H9 (cell line): ENCODE results near the gene MREG. TPM values are rescaled to one million over a fixed set of nuclear protein-coding genes. Genes with fewer than 3 reads are reported as not detected.

Source experiments
- DNase-seq: peaks from one replicate; pipeline ENCODE4 v3.0.0-alpha.2; 2017
- H2AFZ ChIP-seq: one replicate; pipeline ENCODE4 v1.6.1; 2013; ENCODE audit warnings: mild to moderate bottlenecking, low read length, control low read depth, moderate library complexity
- H2AK5ac ChIP-seq: 2 replicates; pipeline ENCODE4 v1.6.1; 2013; ENCODE audit warnings: low read length, control low read depth, mixed read lengths; ENCODE audit not compliant: insufficient read length
- H2BK120ac ChIP-seq: one replicate; pipeline ENCODE4 v1.6.1; 2013; ENCODE audit warnings: low read depth, mild to moderate bottlenecking, low read length, control low read depth, inconsistent platforms; ENCODE audit not compliant: poor library complexity, severe bottlenecking
- H2BK12ac ChIP-seq: 2 replicates; pipeline ENCODE4 v1.6.1; 2013; ENCODE audit warnings: low read length, control low read depth, mixed read lengths, low read depth; ENCODE audit not compliant: insufficient read length
- H2BK15ac ChIP-seq: 2 replicates; pipeline ENCODE4 v1.6.1; 2013; ENCODE audit warnings: low read depth, low read length, control low read depth
- H2BK20ac ChIP-seq: one replicate; pipeline ENCODE4 v1.6.1; 2013; ENCODE audit warnings: low read depth, mild to moderate bottlenecking, low read length, control low read depth, inconsistent platforms; ENCODE audit not compliant: poor library complexity, severe bottlenecking
- H2BK5ac ChIP-seq: 2 replicates; pipeline ENCODE4 v1.6.1; 2013; ENCODE audit warnings: low read length, control low read depth, mixed read lengths; ENCODE audit not compliant: insufficient read length
- H3K14ac ChIP-seq: 2 replicates; pipeline ENCODE4 v1.6.1; 2013; ENCODE audit warnings: low read length, control low read depth; ENCODE audit not compliant: insufficient read depth
- H3K18ac ChIP-seq: 2 replicates; pipeline ENCODE4 v1.6.1; 2013; ENCODE audit warnings: low read depth, mild to moderate bottlenecking, mixed read lengths, low read length, control low read depth; ENCODE audit not compliant: insufficient read length
- H3K23ac ChIP-seq: 2 replicates; pipeline ENCODE4 v1.6.1; 2013; ENCODE audit warnings: low read length, control low read depth, mixed read lengths, low read depth; ENCODE audit not compliant: insufficient read length
- H3K23me2 ChIP-seq: 2 replicates; pipeline ENCODE4 v1.6.1; 2013; ENCODE audit warnings: low read depth, mild to moderate bottlenecking, mixed read lengths, low read length, control low read depth; ENCODE audit not compliant: insufficient read length, poor library complexity, severe bottlenecking
- H3K27ac ChIP-seq: 2 replicates; pipeline ENCODE4 v1.5.1; 2013; ENCODE audit warnings: low read length, control low read depth, mixed read lengths, low read depth; ENCODE audit not compliant: insufficient read length
- H3K27me3 ChIP-seq: 2 replicates; pipeline ENCODE4 v1.6.1; 2013; ENCODE audit warnings: low read length, control low read depth, inconsistent platforms; ENCODE audit not compliant: insufficient read depth
- H3K4ac ChIP-seq: 2 replicates; pipeline ENCODE4 v1.6.1; 2013; ENCODE audit warnings: low read depth, mild to moderate bottlenecking, control low read depth, inconsistent platforms, low read length, moderate library complexity
- H3K4me1 ChIP-seq: 2 replicates; pipeline ENCODE4 v1.6.1; 2013; ENCODE audit warnings: low read length, control low read depth, inconsistent platforms; ENCODE audit not compliant: insufficient read depth
- H3K4me2 ChIP-seq: 2 replicates; pipeline ENCODE4 v1.6.1; 2013; ENCODE audit warnings: low read length, control low read depth, mixed read lengths; ENCODE audit not compliant: insufficient read length, insufficient read depth
- H3K56ac ChIP-seq: 2 replicates; pipeline ENCODE4 v1.6.1; 2013; ENCODE audit warnings: low read depth, mild to moderate bottlenecking, mixed read lengths, low read length, control low read depth; ENCODE audit not compliant: insufficient read length
- H3K79me1 ChIP-seq: 2 replicates; pipeline ENCODE4 v1.6.1; 2013; ENCODE audit warnings: low read depth, mild to moderate bottlenecking, moderate library complexity, low read length, control low read depth, inconsistent platforms; ENCODE audit not compliant: insufficient read depth, poor library complexity, severe bottlenecking
- H3K79me2 ChIP-seq: 2 replicates; pipeline ENCODE4 v1.6.1; 2013; ENCODE audit warnings: low read length, control low read depth, inconsistent platforms; ENCODE audit not compliant: insufficient read depth
- H3K9ac ChIP-seq: 2 replicates; pipeline ENCODE4 v1.6.1; 2013; ENCODE audit warnings: low read length, control low read depth, mixed read lengths; ENCODE audit not compliant: insufficient read length; ENCODE audit errors: extremely low read depth
- H3K9me3 ChIP-seq: one replicate; pipeline ENCODE4 v1.6.1; 2013; ENCODE audit warnings: low read depth, low read length, inconsistent platforms; ENCODE audit not compliant: control insufficient read depth
- H3T11ph ChIP-seq: one replicate; pipeline ENCODE4 v1.6.1; 2013; ENCODE audit warnings: mild to moderate bottlenecking, low read length, control low read depth, inconsistent platforms
- H4K20me1 ChIP-seq: one replicate; pipeline ENCODE4 v1.6.1; 2013; ENCODE audit not compliant: control insufficient read depth, insufficient read length, insufficient read depth
- H4K5ac ChIP-seq: 2 replicates; pipeline ENCODE4 v1.6.1; 2013; ENCODE audit warnings: low read depth, mild to moderate bottlenecking, mixed read lengths, low read length, control low read depth; ENCODE audit not compliant: insufficient read length
- H4K8ac ChIP-seq: replicated peaks from 2 replicates; pipeline ENCODE4 v1.6.1; 2013; ENCODE audit warnings: low read length, control low read depth, mixed read lengths, low read depth; ENCODE audit not compliant: insufficient read length
- H4K91ac ChIP-seq: 2 replicates; pipeline ENCODE4 v1.6.1; 2013; ENCODE audit warnings: low read depth, mild to moderate bottlenecking, moderate library complexity, mixed read lengths, low read length, control low read depth; ENCODE audit not compliant: insufficient read length
- H3K27ac Mint-ChIP-seq, 3 experiments: 2 replicates in 2 of 3; 3 replicates in 1 of 3; pipeline ENCODE4 v1.8.0; 2020 to 2021; ENCODE audit warnings: mixed read lengths in 3 of 3, mild to moderate bottlenecking in 1 of 3, moderate library complexity in 1 of 3
- H3K27me3 Mint-ChIP-seq: 2 replicates; pipeline ENCODE4 v1.8.0; 2021; ENCODE audit warnings: low read depth, mild to moderate bottlenecking, moderate library complexity, mixed read lengths
- H3K36me3 Mint-ChIP-seq, 3 experiments: 2 replicates in 2 of 3; 3 replicates in 1 of 3; pipeline ENCODE4 v1.8.0; 2020 to 2021; ENCODE audit warnings: low read depth in 3 of 3, mixed read lengths in 3 of 3; ENCODE audit not compliant: insufficient read depth in 1 of 3
- H3K4me1 Mint-ChIP-seq, 2 experiments: 2 replicates each; pipeline ENCODE4 v1.8.0; 2020; ENCODE audit warnings: mixed read lengths in 2 of 2
- H3K4me3 Mint-ChIP-seq, 2 experiments: 2 replicates in 1 of 2; 3 replicates in 1 of 2; pipeline ENCODE4 v1.8.0; 2020 to 2021; ENCODE audit warnings: mild to moderate bottlenecking in 2 of 2, mixed read lengths in 2 of 2, moderate library complexity in 1 of 2
- H3K9me3 Mint-ChIP-seq, 2 experiments: 2 replicates in 1 of 2; 3 replicates in 1 of 2; pipeline ENCODE4 v1.8.0; 2020; ENCODE audit warnings: mild to moderate bottlenecking in 2 of 2, mixed read lengths in 2 of 2, moderate library complexity in 1 of 2
- WGBS: extraction: QIAGEN DNeasy Blood & Tissue Kit; methylation state at CpG from one replicate; pipeline ENCODE4 v1.1.7; 2013; ENCODE audit warnings: missing lambda C conversion rate, low lambda C conversion rate, mixed read lengths; ENCODE audit not compliant: insufficient read length; ENCODE audit errors: extremely low coverage; 5-methylcytosine and 5-hydroxymethylcytosine counted together
- total RNA-seq: library from RNA; stranded (reverse); gene quantifications from 2 replicates; pipeline ENCODE4 v1.2.1, GENCODE V29; 2021
- TF ChIP-seq, protein P1 (sequence below): fragments of 200-600 bp; sonication (generic); conservative IDR thresholded peaks from 3 replicates; pipeline ENCODE4 v1.8.0; 2021; ENCODE audit warnings: antibody characterized with exemption, mild to moderate bottlenecking

Gene MREG
- total RNA-seq, 1 experiment from 2014 or later: 21.8 TPM

- H3K27ac Mint-ChIP-seq: no peak overlapping the region
- no peak overlapping the region for H2BK12ac ChIP-seq
- H3K27me3 Mint-ChIP-seq: no peaks in the 10 kb centered on the region; the same call in 1 of the 2 replicates
- no peak overlapping the region for H2AFZ ChIP-seq
- no peak overlapping the region for H3K4me2 ChIP-seq
- H3K4ac ChIP-seq: no peak overlapping the region
- no peak overlapping the region for H3K9ac ChIP-seq
- H3K4me1 ChIP-seq: no peaks in the 10 kb centered on the region
- no peak overlapping the region for H3K56ac ChIP-seq
- H4K5ac ChIP-seq: no peak overlapping the region
- DNase-seq: no peak
- no peak overlapping the region for H3K27ac ChIP-seq
- H3K23me2 ChIP-seq: no peaks in the 10 kb centered on the region
- H2BK15ac ChIP-seq: no peak overlapping the region
- H3K9me3 ChIP-seq: no peaks in the 10 kb centered on the region
- no peak overlapping the region for H3K18ac ChIP-seq
- no peaks in the 10 kb centered on the region for H3K79me2 ChIP-seq
- no peak overlapping the region for H3K14ac ChIP-seq
- no peaks in the 10 kb centered on the region for H3K27me3 ChIP-seq
- no peak overlapping the region for H4K91ac ChIP-seq
- TF ChIP-seq, protein P1, sequence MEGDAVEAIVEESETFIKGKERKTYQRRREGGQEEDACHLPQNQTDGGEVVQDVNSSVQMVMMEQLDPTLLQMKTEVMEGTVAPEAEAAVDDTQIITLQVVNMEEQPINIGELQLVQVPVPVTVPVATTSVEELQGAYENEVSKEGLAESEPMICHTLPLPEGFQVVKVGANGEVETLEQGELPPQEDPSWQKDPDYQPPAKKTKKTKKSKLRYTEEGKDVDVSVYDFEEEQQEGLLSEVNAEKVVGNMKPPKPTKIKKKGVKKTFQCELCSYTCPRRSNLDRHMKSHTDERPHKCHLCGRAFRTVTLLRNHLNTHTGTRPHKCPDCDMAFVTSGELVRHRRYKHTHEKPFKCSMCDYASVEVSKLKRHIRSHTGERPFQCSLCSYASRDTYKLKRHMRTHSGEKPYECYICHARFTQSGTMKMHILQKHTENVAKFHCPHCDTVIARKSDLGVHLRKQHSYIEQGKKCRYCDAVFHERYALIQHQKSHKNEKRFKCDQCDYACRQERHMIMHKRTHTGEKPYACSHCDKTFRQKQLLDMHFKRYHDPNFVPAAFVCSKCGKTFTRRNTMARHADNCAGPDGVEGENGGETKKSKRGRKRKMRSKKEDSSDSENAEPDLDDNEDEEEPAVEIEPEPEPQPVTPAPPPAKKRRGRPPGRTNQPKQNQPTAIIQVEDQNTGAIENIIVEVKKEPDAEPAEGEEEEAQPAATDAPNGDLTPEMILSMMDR: no peak
- H3K9me3 Mint-ChIP-seq: no peaks in the 10 kb centered on the region; a peak in 1 of 5 replicates
- H3T11ph ChIP-seq: no peak overlapping the region
- H3K36me3 Mint-ChIP-seq: no peaks in the 10 kb centered on the region
- H3K4me3 Mint-ChIP-seq: no peak overlapping the region
- no peaks in the 10 kb centered on the region for H3K79me1 ChIP-seq
- no peak overlapping the region for H4K8ac ChIP-seq
- H2BK20ac ChIP-seq: no peak overlapping the region
- no peak overlapping the region for H2BK5ac ChIP-seq
- H4K20me1 ChIP-seq: no peaks in the 10 kb centered on the region
- H2AK5ac ChIP-seq: no peak overlapping the region
- H3K4me1 Mint-ChIP-seq: no peaks in the 10 kb centered on the region
- no peak overlapping the region for H2BK120ac ChIP-seq
- WGBS: no CpG with 5 or more reads among the region's 5 CpGs
- no peak overlapping the region for H3K23ac ChIP-seq
Observed at GRCh38 chr2:215905691-215906090, 107.7 kb downstream of the MREG start.
